GM15510 (cell line): ENCODE results near the gene RNF212B.

Experiments
- POLR2A ChIP-seq: IDR thresholded peaks from 3 replicates; pipeline ENCODE4 v1.6.1; 2011; ENCODE audit warnings: borderline replicate concordance; ENCODE audit not compliant: insufficient read length; ENCODE audit errors: extremely low read depth

Gene RNF212B

DNA sequence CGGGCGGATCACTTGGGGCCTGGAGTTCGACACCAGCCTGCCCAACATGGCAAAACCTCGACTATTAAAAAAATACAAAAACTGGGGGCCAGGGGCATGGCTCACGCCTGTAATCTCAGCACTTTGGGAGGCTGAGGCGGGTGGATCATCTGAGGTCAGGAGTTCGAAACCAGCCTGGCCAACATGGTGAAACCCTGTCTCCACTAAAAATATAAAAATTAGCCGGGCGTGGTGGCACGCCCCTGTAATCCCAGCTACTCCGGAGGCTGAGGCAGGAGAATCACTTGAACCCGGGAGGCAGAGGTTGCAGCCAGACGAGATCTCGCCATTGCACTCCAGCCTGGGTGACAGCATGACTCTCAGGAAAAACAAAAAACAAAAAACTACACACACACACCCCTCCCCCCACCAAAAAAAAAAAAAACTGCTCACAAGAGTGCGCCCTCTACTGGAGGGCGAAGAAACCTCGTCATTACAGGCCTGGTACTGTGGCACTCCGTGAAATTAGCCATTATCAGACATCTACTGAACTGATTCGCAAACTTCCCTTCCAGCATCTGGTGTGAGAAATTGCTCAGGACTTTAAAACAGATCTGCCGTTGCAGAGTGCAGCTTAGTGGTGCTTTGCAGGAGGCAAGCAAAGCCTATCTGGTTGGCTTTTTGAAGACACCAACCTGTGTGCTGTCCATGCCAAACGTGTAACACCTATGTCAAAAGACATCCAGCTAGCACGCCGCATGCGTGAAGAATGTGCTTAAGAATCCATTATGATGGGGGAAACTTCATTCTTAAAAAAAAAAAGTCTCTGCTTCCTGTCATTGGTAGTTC lies 57.2 kb downstream of the RNF212B start:
- TF ChIP-seq POLR2A = no peak

DNA sequence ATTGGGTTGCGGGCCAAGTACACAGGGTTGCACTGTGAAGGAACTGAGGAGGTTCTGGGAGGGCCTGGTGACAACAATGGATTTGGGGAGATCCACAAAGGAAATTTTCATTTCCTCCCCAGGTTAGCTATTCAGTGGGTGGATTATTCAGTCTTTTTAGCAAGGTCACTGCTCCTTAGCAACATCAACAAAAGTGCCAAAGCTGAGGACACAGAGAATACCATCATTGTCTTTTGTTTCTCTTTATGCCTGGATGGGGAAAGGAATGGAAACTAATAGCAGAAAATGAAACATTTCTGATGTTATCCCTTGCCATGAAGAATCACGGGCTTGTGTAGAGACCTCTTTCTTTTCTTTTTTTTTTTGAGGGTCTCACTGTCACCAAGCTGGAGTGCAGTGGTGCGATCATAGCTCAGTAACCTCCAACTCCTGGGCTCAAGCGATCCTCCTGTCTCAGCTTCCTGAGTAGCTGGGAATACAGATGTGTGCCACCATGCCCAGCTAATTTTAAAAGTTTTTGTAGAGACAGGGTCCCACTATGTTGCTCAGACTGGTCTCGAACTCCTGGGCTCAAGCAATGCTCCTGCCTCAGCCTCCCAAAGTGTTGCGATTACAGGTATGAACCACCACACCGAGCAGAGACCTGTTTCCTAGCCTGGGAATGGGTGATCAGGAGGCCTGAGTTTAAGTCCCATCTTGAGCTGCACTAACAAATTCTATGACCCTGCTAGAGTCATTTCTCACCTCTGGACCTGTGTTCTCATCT lies 58.5 kb downstream of the RNF212B start:
- TF ChIP-seq POLR2A = no peak

DNA sequence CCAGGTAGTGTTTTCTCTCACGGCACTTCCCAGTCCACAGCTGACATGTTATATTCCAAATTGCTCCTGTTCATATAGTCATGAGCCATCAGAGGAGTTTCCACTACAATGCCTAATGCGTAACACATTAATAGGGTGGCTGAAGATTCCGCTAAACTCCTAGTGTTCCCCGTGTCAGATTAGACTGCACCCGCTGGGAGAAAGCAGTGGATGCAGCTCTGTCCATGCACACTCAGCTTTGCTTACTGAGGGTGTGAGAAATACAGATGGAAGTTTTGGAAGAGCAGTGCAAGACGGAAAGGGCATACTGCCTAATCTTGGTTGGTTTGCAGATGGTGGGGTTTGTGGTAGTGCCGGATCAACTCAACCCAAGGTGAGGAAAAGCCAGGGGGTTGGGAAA lies 59.4 kb downstream of the RNF212B start:
- no peak for TF ChIP-seq POLR2A

DNA sequence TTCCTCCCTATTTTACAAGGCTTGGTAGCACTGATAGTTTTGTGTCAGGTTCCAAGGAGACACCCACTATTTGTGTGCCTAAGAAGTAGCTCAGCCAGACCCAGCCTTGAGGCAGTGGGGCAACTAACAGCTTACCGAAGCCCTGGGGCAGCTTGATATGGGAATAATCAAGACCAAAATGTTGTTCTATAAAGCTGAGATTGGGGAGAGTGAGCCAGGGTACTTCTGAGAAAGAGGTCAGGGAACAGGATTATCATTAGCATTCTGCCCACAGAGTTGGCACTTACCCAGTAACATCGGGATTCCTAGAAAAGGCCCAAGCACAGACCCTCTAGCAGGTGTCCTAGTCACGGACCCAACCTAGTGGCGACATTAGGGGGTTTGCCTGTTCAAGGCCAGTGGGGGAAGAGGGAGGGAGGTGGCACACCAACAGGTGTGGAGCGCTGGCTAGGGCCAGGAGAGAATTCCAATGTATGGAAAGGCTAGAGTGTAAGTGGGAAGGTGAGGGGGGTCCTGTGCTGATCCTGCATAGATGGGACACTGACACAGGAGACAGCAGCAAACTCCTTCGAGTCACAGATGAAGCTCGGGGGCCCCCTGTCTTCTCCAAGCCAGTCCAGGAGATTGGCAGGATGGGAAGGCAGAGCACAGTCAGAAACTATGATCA lies 60.0 kb downstream of the RNF212B start:
- TF ChIP-seq POLR2A = no peak

DNA sequence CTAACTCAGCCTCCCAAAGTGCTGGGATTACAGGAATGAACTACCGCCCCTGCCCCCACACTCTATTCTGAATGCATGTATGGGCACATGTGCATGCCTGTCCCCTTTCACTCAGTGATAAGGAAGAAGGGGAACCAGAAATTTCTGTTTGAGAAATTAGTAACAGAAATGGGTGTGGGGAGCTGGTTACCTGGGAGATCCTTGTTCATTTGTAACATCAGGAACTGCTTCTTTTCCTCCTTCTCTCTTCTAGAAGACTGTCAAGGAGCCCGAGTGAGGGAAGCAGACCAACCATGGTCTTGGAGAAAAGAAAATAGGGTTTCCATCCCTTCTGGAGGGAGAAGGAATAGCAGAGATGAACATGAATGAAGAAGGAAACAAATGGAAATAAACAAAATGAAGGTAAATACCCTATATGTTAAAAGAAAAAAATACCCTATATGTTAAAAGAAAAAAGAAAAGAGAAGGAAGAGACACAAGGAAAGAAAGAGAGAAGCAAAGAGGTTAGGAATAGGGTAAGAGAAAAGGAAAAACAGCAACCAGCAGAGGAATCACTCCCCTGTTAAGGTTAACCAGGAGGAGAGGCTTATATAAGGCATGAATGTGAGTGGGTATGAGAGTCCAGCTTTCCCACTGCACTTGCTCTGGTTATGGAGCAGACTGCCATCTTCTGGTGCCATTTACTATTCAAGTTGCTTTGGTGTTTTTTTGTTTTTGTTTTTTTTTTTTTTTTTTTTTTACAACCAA lies 61.6 kb downstream of the RNF212B start:
- no peak for TF ChIP-seq POLR2A

DNA sequence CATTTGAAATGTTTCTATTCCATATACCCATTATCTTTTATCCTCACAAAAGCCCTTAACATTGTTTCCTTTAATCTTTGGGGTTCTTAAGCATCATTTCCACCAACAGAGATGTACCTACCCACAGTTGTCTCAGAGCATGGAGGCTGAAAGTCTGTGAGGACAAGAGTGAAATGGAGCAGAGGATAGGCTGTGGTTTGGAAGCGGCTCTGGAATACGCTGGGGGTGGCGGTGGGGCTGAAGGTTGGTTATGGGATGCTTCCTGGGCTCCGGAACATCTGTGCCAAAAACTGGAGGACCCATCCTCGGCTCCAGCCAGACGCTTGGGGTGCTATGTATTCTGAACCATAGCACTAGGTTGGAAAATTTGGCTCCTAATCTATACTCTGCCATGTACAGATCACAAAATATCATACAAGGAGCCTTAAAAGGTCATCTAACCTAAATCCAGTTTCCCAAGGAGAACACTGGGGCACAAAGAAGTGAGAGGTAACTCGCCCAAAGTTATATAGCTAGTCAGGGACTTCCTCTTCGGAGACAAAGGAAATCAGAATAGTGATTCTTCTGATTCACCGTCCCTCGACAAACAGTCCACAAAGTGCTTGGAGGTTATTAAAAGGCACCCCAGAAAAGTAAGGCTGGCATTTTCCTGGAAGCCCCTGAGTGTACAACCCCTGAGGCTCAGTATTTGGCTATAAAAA lies 62.4 kb downstream of the RNF212B start:
- TF ChIP-seq POLR2A = no peak

DNA sequence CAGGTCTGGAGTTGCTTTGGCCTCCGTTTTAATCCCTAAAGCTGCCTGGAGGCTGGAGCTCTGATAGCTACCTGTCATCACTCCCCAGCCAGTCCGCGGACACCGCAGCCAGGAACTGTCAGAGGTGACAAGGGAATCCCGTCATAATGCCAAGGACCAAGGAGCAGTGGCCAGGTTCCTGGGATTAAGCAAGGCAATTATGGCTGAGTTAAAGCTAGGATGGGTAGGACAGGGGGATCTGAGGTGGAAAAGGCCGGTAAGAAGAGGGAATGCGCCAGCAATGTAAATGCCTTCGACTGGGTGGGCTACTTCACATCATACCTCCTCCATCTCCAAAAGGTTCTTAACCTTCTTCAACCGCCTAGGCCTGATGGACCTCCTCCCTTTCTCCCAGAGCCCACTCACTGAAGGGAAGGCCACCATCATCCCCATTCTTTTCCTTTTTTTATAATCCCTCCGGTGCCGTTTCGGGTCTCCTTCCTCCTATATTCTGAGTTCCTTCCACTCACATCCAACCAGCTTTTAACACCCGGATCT lies 63.0 kb downstream of the RNF212B start:
- TF ChIP-seq POLR2A = no peak

DNA sequence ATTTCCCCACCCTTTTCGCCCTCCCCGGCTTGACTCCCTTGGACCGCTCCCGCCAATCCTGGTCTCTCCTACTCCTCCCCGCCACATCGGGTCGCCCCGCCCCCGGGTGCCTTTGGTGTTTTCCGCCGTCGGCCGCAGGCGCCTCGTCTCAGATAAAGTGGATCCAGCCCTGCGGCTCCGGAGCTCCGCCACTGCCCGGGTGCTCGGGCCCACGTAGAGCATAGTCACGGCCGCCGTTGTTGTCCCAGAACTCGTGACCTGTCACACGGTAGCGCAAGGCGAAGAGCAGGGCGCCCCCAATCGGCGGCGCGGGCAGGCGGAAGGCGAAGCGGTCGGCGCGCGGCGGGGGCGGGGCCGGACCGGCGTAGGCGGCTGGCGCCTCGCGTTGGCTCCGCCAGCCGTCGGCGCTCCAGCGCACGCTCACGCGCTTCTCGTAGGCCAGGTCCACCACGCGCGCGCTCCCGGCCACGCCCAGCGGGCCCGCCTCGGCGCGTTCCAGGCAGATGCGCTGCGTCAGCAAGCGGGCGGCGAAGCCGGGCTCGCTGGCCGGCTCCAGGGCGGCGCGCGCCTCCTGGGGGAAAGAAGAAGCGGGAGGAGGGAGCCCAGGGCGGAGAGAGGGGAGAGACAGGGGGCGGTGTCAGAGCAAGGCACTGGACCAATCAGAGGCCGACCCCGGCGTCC lies 63.7 kb downstream of the RNF212B start:
- peak; percentile 63 for TF ChIP-seq POLR2A

DNA sequence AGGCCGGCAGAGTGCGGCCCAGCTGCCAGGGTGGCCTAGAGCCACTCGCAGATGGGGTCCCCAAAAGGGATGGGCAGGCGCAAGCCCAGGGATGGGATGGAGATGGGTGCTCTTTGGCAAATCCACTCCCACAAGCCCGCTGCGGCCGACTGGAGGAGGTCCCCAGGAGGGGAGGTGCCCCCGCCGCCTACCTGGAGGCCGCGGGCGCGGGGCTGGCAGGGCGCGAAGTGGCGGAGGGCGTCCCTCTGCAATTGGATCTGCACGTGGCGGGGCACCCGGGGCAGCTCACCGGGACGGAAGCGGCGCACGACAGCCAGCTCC lies 64.2 kb downstream of the RNF212B start:
- peak; percentile 73 for TF ChIP-seq POLR2A

DNA sequence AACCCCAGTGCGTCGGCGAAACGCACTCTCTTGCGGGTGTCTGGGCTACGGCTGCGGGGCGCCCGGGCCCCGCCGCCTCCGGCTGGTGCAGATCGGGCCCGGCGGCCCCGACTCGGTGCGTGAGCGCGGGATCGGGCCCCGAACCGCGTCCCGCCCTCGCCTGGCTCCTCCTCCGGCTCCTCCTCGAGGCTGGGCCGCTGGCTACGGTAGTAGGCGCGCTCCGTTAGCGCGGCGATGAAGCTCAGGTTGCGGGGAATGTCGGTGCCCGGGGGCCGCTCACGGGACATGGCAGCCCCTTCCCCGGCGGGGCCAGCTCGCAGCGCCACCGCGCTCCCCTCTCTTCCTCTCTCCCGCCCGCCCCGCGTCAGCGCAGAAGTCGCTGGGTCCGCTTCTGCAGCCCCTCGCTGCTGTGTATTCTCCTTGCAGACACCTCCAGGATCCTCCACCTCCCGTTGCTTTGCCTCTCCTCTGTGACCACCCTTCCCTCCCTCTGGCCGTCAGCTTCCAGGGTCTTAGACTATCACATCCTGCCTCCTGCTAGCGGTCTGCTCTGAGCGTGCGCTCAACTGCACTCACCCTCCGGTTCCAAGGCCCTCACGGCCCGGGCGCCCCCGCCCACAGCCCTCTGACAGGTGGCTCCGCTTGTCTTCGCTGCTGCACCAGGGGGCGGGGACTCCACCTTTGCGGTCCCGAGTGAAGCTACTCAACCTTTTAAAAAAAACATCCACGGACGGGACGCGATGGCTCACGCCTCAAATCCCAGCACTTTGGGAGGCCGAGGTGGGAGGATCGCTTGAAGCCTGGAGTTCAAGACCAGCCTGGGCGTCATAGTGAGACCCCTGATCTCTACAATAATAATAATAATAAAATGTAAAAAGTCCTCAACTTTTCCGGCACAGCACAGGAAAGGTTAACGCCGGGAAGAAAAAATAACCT lies 64.8 kb downstream of the RNF212B start, which contains the start of gene PPP1R3E:
TSS of gene PPP1R3E (minus strand) at position 570 of the 936 bp plus-strand sequence. CDS start at position 287, 283 bp downstream.
- TF ChIP-seq POLR2A = peak; percentile 77

DNA sequence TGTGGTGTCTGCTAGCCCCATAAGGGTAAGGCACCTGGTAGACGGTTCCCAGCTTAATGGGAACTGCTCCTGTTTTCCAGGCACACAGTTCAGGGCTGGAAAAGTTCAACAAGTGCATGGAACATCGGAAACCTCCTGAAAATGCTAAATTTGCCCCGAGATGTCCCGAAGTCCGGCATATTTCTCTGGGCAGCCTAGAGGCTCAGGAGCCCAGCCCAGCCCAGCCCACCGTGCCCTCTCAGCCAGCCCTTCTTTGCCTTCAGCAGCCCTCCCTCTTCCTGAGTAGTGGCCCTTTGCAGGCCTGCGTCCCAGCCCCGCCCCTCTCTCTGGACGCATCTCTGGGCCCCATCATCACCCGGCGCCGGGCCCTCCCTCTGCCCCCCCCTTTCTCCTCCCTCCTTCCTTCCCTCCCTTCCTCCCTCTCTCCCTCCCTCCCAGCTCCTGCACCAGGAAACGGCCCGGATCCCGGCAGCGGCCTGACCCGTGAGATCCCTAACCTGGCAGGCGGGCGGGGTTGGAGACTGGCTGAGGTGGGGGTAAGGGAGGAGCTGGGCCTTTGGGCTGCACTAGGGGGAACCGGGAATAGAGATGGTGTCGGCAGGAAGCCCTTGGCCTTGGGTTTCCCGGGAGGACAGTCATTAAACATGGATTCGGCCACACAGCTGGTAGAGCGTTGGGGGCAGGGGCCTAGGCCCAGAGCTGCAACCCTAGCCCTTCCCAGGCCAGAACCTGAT lies 68.8 kb downstream of the RNF212B start, which contains the start of gene BCL2L2:
TSS of gene BCL2L2 (plus strand) at position 422 of the 734 bp plus-strand sequence. CDS start 935 bp downstream, outside the sequence.
- peak; percentile 85 for TF ChIP-seq POLR2A
